Kidney (tissue), 14 donors: ENCODE results near the gene EXD2. TPM values are rescaled to one million over a fixed set of nuclear protein-coding genes. Genes with fewer than 3 reads are reported as not detected.

Experiments used
- DNase-seq, 5 donors: peaks; one replicate each; pipeline ENCODE4 v3.0.0-alpha.2; 2013 to 2020
- FAIRE-seq: peaks from 2 replicates; lab custom pipeline; 2012; peaks lifted over from hg19 to GRCh38; lab: Jason Lieb, UNC
- H3K27ac ChIP-seq, 2 donors: one replicate each; pipeline ENCODE4 v1.7.0; 2013; ENCODE audit warnings: low read depth in 2 of 2, low read length in 2 of 2, inconsistent platforms in 1 of 2
- H3K27me3 ChIP-seq: one replicate; pipeline ENCODE4 v1.7.1; 2013; ENCODE audit warnings: low read length, inconsistent platforms; ENCODE audit not compliant: control insufficient read depth, insufficient read depth
- H3K36me3 ChIP-seq, 3 donors: one replicate each; pipeline versions ENCODE4 v1.7.0 to v1.7.1; 2013; ENCODE audit warnings: low read length in 3 of 3, control low read depth in 1 of 3, inconsistent platforms in 1 of 3; ENCODE audit not compliant: insufficient read depth in 3 of 3, control insufficient read depth in 2 of 3
- H3K4me1 ChIP-seq, 3 donors: one replicate each; pipeline versions ENCODE4 v1.7.0 to v1.7.1; 2013; ENCODE audit warnings: low read length in 3 of 3, inconsistent platforms in 1 of 3, low read depth in 1 of 3; ENCODE audit not compliant: control insufficient read depth in 2 of 3, insufficient read depth in 2 of 3
- H3K4me3 ChIP-seq, 3 donors: one replicate each; pipeline versions ENCODE4 v1.7.0 to v1.8.1; 2013; ENCODE audit warnings: low read length in 3 of 3, control low read depth in 1 of 3, inconsistent platforms in 1 of 3
- H3K9ac ChIP-seq, 3 donors: one replicate each; pipeline versions ENCODE4 v1.7.0 to v1.7.1; 2013; ENCODE audit warnings: low read length in 3 of 3, control low read depth in 1 of 3, inconsistent platforms in 1 of 3
- H3K9me3 ChIP-seq, 3 donors: one replicate each; pipeline versions ENCODE4 v1.7.0 to v1.7.1; 2013; ENCODE audit warnings: low read length in 3 of 3, control low read depth in 1 of 3, inconsistent platforms in 1 of 3; ENCODE audit not compliant: control insufficient read depth in 2 of 3, insufficient read depth in 1 of 3
- CTCF ChIP-seq: IDR thresholded peaks from 3 replicates; pipeline ENCODE4 v1.5.1; 2012; ENCODE audit warnings: mild to moderate bottlenecking, moderate library complexity, borderline replicate concordance; ENCODE audit not compliant: insufficient read depth; ENCODE audit errors: extremely low read depth
- intact Hi-C: fragments of 100-400 bp; cut with DNase I; formaldehyde crosslinking; loops from one replicate; pipeline ENCODE4 v1.11.1; 2022
- polyA plus RNA-seq: library from polyadenylated mRNA; stranded (reverse); fragments of 350-450 nt; fragmentation: Illumina TruSeq; extraction: RNeasy Lipid Tissue Mini Kit (QIAGEN cat#74804); gene quantifications from one replicate; pipeline ENCODE4 v1.2.3, GENCODE V29; 2014; ENCODE audit warnings: low read depth, low replicate concordance; ENCODE audit not compliant: insufficient read depth
- total RNA-seq: library from RNA; stranded (reverse); fragmentation: NEBNext Ultra II Directional; extraction: Animal tissue kit (Norgen Biotek cat#: 25700); gene quantifications from one replicate; pipeline ENCODE4 v1.2.1, GENCODE V29; 2021
- donor health status: control.
- donor health status: control.
- donor health status: control.
- donor health status: control.
- donor health status: control.
- donor health status: DM: yes; HTN: yes; CAD: no.
- donor health status: Normal renal cell carcinoma (clear cell type).

EXD2 gene
- total and polyA plus RNA-seq, 2 donors from 2014 or later, result 13.7 to 24.5 TPM

GRCh38 chr14:69247676-69248440 is 56.6 kb downstream of the EXD2 start:
- DNase-seq, result no peak
- no peaks in the 10 kb centered on the region for H3K4me1 ChIP-seq
- no peak for TF ChIP-seq CTCF
- no peak for FAIRE-seq
- no peaks in the 10 kb centered on the region for H3K36me3 ChIP-seq
- no peak overlapping the region for H3K27ac ChIP-seq
- H3K4me3 ChIP-seq, result no peak overlapping the region
- intact Hi-C loops, result loop anchor here (10.0 kb wide), 1 partner anchor 207 kb away; no protein-coding TSS in a partner anchor
- H3K9ac ChIP-seq, result no peak overlapping the region
- no peaks in the 10 kb centered on the region for H3K9me3 ChIP-seq
- no peaks in the 10 kb centered on the region for H3K27me3 ChIP-seq

DNA sequence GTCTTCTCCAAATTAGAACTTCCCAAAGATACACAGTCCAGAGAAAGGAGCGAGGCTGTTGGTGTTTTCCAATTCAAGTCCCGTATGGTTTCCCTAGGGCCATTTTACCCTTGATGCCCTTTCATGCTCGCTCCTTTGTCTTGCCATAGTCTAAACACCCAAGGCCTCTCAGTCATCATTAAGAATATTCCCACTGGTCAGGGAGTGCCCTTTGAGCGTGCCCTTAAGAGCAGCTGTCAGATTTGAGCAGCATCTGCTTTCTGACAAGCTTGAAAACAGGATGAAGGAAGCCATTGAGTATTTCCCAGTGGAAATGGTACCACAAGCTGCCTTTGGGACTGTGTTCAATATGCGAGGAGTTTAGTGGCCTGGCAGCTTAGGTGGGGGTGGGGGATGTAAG is 58.3 kb downstream of the EXD2 start:
- DNase-seq (no peak), FAIRE-seq (no peak)
- no peaks in the 10 kb centered on the region for H3K4me1 ChIP-seq
- H3K36me3 ChIP-seq, result no peaks in the 10 kb centered on the region
- no peaks in the 10 kb centered on the region for H3K9me3 ChIP-seq
- H3K27ac ChIP-seq, result no peak overlapping the region
- no peak overlapping the region for H3K9ac ChIP-seq
- no peak overlapping the region for H3K4me3 ChIP-seq
- no peak for TF ChIP-seq CTCF
- H3K27me3 ChIP-seq, result no peaks in the 10 kb centered on the region
- intact Hi-C loops, result loop anchor here (10.0 kb wide), 2 partner anchors 105 to 205 kb away; no protein-coding TSS in a partner anchor

DNA sequence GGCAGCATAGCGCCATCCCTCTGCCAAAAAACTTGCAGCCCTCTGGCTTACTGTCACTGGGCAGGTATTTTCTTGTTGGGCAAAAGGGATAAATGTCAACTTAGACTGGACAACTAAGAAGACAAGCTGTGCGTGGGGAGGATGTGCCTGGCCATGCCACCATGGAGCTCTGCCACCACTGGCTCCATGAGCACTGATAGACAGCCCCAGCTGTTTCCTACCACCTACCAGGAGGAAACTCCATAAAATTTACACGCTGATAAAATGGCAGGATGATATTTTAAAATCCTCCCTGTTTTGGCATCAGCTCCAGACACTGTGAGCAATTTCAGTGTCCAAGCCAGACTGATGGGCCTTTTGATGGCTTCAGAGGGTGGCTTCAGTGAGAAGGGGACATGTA is 61.6 kb downstream of the EXD2 start:
- intact Hi-C loops, result loop anchor here (10.0 kb wide), 1 partner anchor 102 kb away; no protein-coding TSS in a partner anchor

More for the DNA sequence above, 61.6 kb downstream of the EXD2 start:
- Histone ChIP-seq H3K4me3 (no peak overlapping the region), H3K36me3 (no peaks in the 10 kb centered on the region), H3K27ac (no peak overlapping the region), H3K27me3 (no peaks in the 10 kb centered on the region), H3K4me1 (no peaks in the 10 kb centered on the region), H3K9ac (no peak overlapping the region), H3K9me3 (no peaks in the 10 kb centered on the region)
- no peak for TF ChIP-seq CTCF
- FAIRE-seq (no peak), DNase-seq (no peak)
